K562 (cell line): ENCODE results near the gene SKAP1. TPM values are rescaled to one million over a fixed set of nuclear protein-coding genes. Genes with fewer than 3 reads are reported as not detected.
A peak's percentile ranks its signal among the peaks of the same experiment; 100 is the strongest.

Experiments
- ATAC-seq: fragments of 200-7000 bp; cut with Tn5 transposase; 3 replicates; pipeline ENCODE4 v1.9.1; 2020; ENCODE audit warnings: moderate library complexity
- BruUV-seq: library from RNA; stranded (reverse); fragments of 400-500 nt; replicated peaks from 2 replicates; lab custom pipeline; 2021; lab: Mats Ljungman, UMichigan
- CTCF ChIA-PET: fragments of 300-600 bp; formaldehyde crosslinking; extraction: SDS; loops from one replicate; lab custom pipeline; 2021; ENCODE audit warnings: low intra/inter-chr PET ratio; lab: Yijun Ruan, JAX
- POLR2A ChIA-PET: fragments of 300-600, 350-650 bp; sonication (Branson Sonifier 250); formaldehyde crosslinking; extraction: SDS; loops from one replicate; lab custom pipeline; 2021; ENCODE audit warnings: antibody characterized with exemption, inconsistent platforms; lab: Yijun Ruan, JAX
- DNase-seq, 4 experiments: peaks; one replicate each; pipeline versions ENCODE4 v3.0.0 to v3.0.0-alpha.2; 2011 to 2018; ENCODE audit warnings: low spot score in 3 of 4, mixed read lengths in 3 of 4; ENCODE audit errors: extremely low read depth in 1 of 4
- FAIRE-seq: peaks from 2 replicates; lab custom pipeline; 2011; peaks lifted over from hg19 to GRCh38; lab: Jason Lieb, UNC
- H2AFZ ChIP-seq: 2 replicates; pipeline ENCODE4 v1.6.0; 2011; ENCODE audit warnings: low read depth, low read length, control low read depth, inconsistent platforms
- H3K27ac ChIP-seq: fragments of 200-600 bp; 3 replicates; pipeline ENCODE4 v1.8.0; 2011; ENCODE audit warnings: low read depth, mild to moderate bottlenecking, control low read depth, inconsistent platforms, low read length, moderate library complexity, mixed read lengths; ENCODE audit errors: extremely low read depth
- H3K27me3 ChIP-seq, 2 experiments: fragments of 300-600 bp in 1 of 2; 2 replicates in 1 of 2; 3 replicates in 1 of 2; pipeline versions ENCODE4 v1.6.0 to v1.8.0; 2011; ENCODE audit warnings: inconsistent platforms in 2 of 2, low read length in 2 of 2, mild to moderate bottlenecking in 1 of 2, mixed read lengths in 1 of 2, moderate library complexity in 1 of 2; ENCODE audit not compliant: control insufficient read depth in 2 of 2, insufficient read depth in 2 of 2
- H3K36me3 ChIP-seq: fragments of 300-600 bp; 3 replicates; pipeline ENCODE4 v1.8.0; 2011; ENCODE audit warnings: mild to moderate bottlenecking, low read length, inconsistent platforms; ENCODE audit not compliant: control insufficient read depth, insufficient read depth
- H3K4me1 ChIP-seq, 2 experiments: fragments of 200-600 bp in 1 of 2; replicated peaks in 1 of 2; 2 replicates in 1 of 2; 3 replicates in 1 of 2; pipeline versions ENCODE4 v1.5.1 to v1.8.0; 2011; ENCODE audit warnings: inconsistent platforms in 2 of 2, low read length in 2 of 2, mild to moderate bottlenecking in 1 of 2, mixed read lengths in 1 of 2, moderate library complexity in 1 of 2; ENCODE audit not compliant: control insufficient read depth in 2 of 2, insufficient read depth in 2 of 2
- H3K4me2 ChIP-seq: 2 replicates; pipeline ENCODE4 v1.6.1; 2011; ENCODE audit warnings: low read length, control low read depth, inconsistent platforms, mixed read lengths; ENCODE audit not compliant: insufficient read depth
- H3K4me3 ChIP-seq: fragments of 200-600 bp; sonication (generic), shearing (Covaris generic); 2 replicates; pipeline ENCODE4 v1.5.1; 2016; ENCODE audit warnings: control low read depth, inconsistent platforms
- H3K79me2 ChIP-seq: fragments of 200-600 bp; 3 replicates; pipeline ENCODE4 v1.8.0; 2011; ENCODE audit warnings: low read length, inconsistent platforms; ENCODE audit not compliant: control insufficient read depth, insufficient read depth
- H3K9ac ChIP-seq, 2 experiments: 2 replicates each; pipeline versions ENCODE4 v1.6.0 to v1.6.1; 2011; ENCODE audit warnings: low read depth in 2 of 2, low read length in 2 of 2, control low read depth in 1 of 2, inconsistent platforms in 1 of 2, mild to moderate bottlenecking in 1 of 2, mixed read lengths in 1 of 2; ENCODE audit not compliant: insufficient read depth in 1 of 2
- H3K9me1 ChIP-seq: one replicate; pipeline ENCODE4 v1.6.0; 2011; ENCODE audit warnings: inconsistent platforms, mild to moderate bottlenecking, low read length, moderate library complexity; ENCODE audit not compliant: control insufficient read depth, insufficient read depth
- H3K9me3 ChIP-seq: replicated peaks from 2 replicates; pipeline ENCODE4 v1.5.1; 2011; ENCODE audit warnings: low read depth, low read length, inconsistent platforms; ENCODE audit not compliant: control insufficient read depth, insufficient read depth
- H4K20me1 ChIP-seq: replicated peaks from 2 replicates; pipeline ENCODE4 v1.6.1; 2011; ENCODE audit warnings: low read length, inconsistent platforms, mixed read lengths; ENCODE audit not compliant: control insufficient read depth, insufficient read depth
- ATF4 ChIP-seq: fragments of 450-650 bp; formaldehyde crosslinking; IDR thresholded peaks from 2 replicates; pipeline ENCODE4 v1.4.0; 2022; ENCODE audit warnings: mild to moderate bottlenecking, moderate library complexity
- GABPA ChIP-seq: fragments of 200-800 bp; sonication (Bioruptor generic); conservative IDR thresholded peaks from 2 replicates; pipeline ENCODE4 v1.6.1; 2016; ENCODE audit warnings: low read depth, missing genetic modification characterization, missing compliant biosample characterization
- GATAD2B ChIP-seq: fragments of 450-650 bp; IDR thresholded peaks from 2 replicates; pipeline ENCODE4 v1.6.1; 2017; ENCODE audit warnings: mild to moderate bottlenecking, borderline replicate concordance
- GTF2E2 ChIP-seq: fragments of 200-800 bp; sonication (Bioruptor generic); IDR thresholded peaks from 2 replicates; pipeline ENCODE4 v1.6.1; 2016; ENCODE audit warnings: missing genetic modification characterization, missing compliant biosample characterization
- GTF3C2 ChIP-seq: IDR thresholded peaks from 3 replicates; pipeline ENCODE4 v1.6.1; 2011; ENCODE audit warnings: borderline replicate concordance, mild to moderate bottlenecking, moderate library complexity; ENCODE audit not compliant: insufficient read length; ENCODE audit errors: extremely low read depth
- MYC ChIP-seq, 2 experiments: fragments of 250-450 bp in 1 of 2; sonication (Bioruptor Pico) in 1 of 2; IDR thresholded peaks; 2 replicates each; pipeline versions ENCODE4 v1.5.1 to v1.6.1; 2012 to 2021; ENCODE audit warnings: low read depth in 2 of 2, borderline replicate concordance in 1 of 2, improper control_type of control experiment in 1 of 2, low read length in 1 of 2, mild to moderate bottlenecking in 1 of 2, moderate library complexity in 1 of 2
- NR2C1 ChIP-seq, 2 experiments: fragments of 450-650 bp; IDR thresholded peaks; 2 replicates each; pipeline ENCODE4 v1.6.1; 2017; ENCODE audit warnings: mild to moderate bottlenecking in 2 of 2, antibody characterized with exemption in 1 of 2, inconsistent platforms in 1 of 2, missing compliant biosample characterization in 1 of 2, missing genetic modification characterization in 1 of 2
- NR2C2 ChIP-seq, 2 experiments: fragments of 200-800 bp in 1 of 2; sonication (Bioruptor generic) in 1 of 2; sonication (generic) in 1 of 2; formaldehyde crosslinking in 1 of 2; IDR thresholded peaks; 2 replicates each; pipeline versions ENCODE4 v1.6.1 to v1.8.0; 2016 to 2022; ENCODE audit warnings: mild to moderate bottlenecking in 1 of 2, missing compliant biosample characterization in 1 of 2, missing genetic modification characterization in 1 of 2, missing genetic modification reagents in 1 of 2
- PCBP1 ChIP-seq: fragments of 200-400 bp; formaldehyde crosslinking; IDR thresholded peaks from 2 replicates; pipeline ENCODE4 v1.6.1; 2018; ENCODE audit warnings: mild to moderate bottlenecking, low read depth, low read length; ENCODE audit not compliant: poor library complexity, severe bottlenecking
- SOX6 ChIP-seq: fragments of 450-650 bp; IDR thresholded peaks from 2 replicates; pipeline ENCODE4 v1.6.1; 2014; ENCODE audit warnings: mild to moderate bottlenecking
- SRSF9 ChIP-seq: fragments of 200-400 bp; formaldehyde crosslinking; IDR thresholded peaks from 2 replicates; pipeline ENCODE4 v1.6.1; 2017; ENCODE audit warnings: low read depth, low read length, borderline replicate concordance
- STAT5B ChIP-seq: fragments of 250-450 bp; sonication (Bioruptor Pico); IDR thresholded peaks from 2 replicates; pipeline ENCODE4 v1.8.0; 2021; ENCODE audit warnings: mild to moderate bottlenecking, inconsistent platforms
- TAF9B ChIP-seq: fragments of 450-650 bp; IDR thresholded peaks from 2 replicates; pipeline ENCODE4 v1.6.1; 2018; ENCODE audit warnings: mild to moderate bottlenecking; ENCODE audit not compliant: partially characterized antibody
- U2AF2 ChIP-seq: fragments of 200-400 bp; formaldehyde crosslinking; optimal IDR thresholded peaks from 2 replicates; pipeline ENCODE3; 2017; ENCODE audit warnings: low read depth, mild to moderate bottlenecking, low read length
- YBX1 ChIP-seq: fragments of 450-650 bp; IDR thresholded peaks from 2 replicates; pipeline ENCODE4 v1.7.1; 2016; ENCODE audit warnings: mild to moderate bottlenecking
- ZNF239 ChIP-seq: fragments of 250-450 bp; sonication (Bioruptor Pico); IDR thresholded peaks from 2 replicates; pipeline ENCODE4 v1.4.0; 2020; ENCODE audit warnings: mild to moderate bottlenecking
- ZNF707 ChIP-seq: fragments of 250-450 bp; sonication (Bioruptor Pico); conservative IDR thresholded peaks from 2 replicates; pipeline ENCODE4 v1.8.0; 2022; ENCODE audit warnings: inconsistent platforms, mild to moderate bottlenecking, moderate library complexity
- WGBS: fragments of 100-300 bp; shearing (Covaris generic); methylation state at CpG from one replicate; pipeline ENCODE4 v1.1.6; 2016; ENCODE audit warnings: low coverage, mixed read lengths; ENCODE audit not compliant: insufficient coverage; ENCODE audit errors: missing lambda C conversion rate; 5-methylcytosine and 5-hydroxymethylcytosine counted together
- in situ Hi-C: fragments of 300-500 bp; cut with MboI; formaldehyde crosslinking; loops from 4 replicates; pipeline ENCODE4 v1.15.0; 2018; ENCODE audit warnings: inconsistent platforms, mixed read lengths
- intact Hi-C: fragments of 100-400 bp; cut with micrococcal nuclease; formaldehyde crosslinking; loops from 2 replicates; pipeline ENCODE4 v1.14.2; 2022
- polyA plus RNA-seq, 8 experiments: library from polyadenylated mRNA; depleted of rRNA in 4 of 8; stranded (reverse) in 5 of 8; unstranded in 3 of 8; fragments of >200 nt; fragmentation: Nextera tagmentation in 2 of 8; fragmentation: Illumina TruSeq in 1 of 8; extraction: Ambion mirVana in 2 of 8; extraction: Trizol in 1 of 8; gene quantifications; 2 replicates each; pipeline versions ENCODE4 v1.2.1 to v1.2.3, GENCODE V29; 2011 to 2014; ENCODE audit warnings: inconsistent platforms in 1 of 8, missing spikeins in 1 of 8
- total RNA-seq, 7 experiments: library from RNA; depleted of rRNA in 6 of 7; stranded (reverse); fragments of >200 nt in 6 of 7; fragmentation: Illumina TruSeq in 2 of 7; extraction: Trizol in 2 of 7; gene quantifications; 2 replicates each; pipeline versions ENCODE4 v1.2.1 to v1.2.3, GENCODE V29; 2011 to 2021; ENCODE audit warnings: low replicate concordance in 1 of 7

SKAP1 gene
- total and polyA plus RNA-seq, 9 of the 15 experiments (the other 6 are each of a cell fraction or from before 2014, with no cell fraction given), result 0.06 to 0.80 (median 0.10) TPM; not detected in 4

- BruUV-seq, result no TSS peak
- Histone ChIP-seq H3K27ac (no peak overlapping the region), H3K9me1 (no peaks in the 10 kb centered on the region), H3K4me2 (no peak overlapping the region), H4K20me1 (no peaks in the 10 kb centered on the region), H3K27me3 (no peaks in the 10 kb centered on the region), H3K4me3 (no peak overlapping the region), H3K4me1 (peaks cover 0 to 8% of the 10 kb centered on the region in 2 experiments; a peak in 3 of 5 replicates), H3K9me3 (no peaks in the 10 kb centered on the region), H2AFZ (peak overlapping the region; percentile 34), H3K9ac (no peak overlapping the region), H3K36me3 (no peaks in the 10 kb centered on the region), H3K79me2 (no peaks in the 10 kb centered on the region)
- ChIA-PET CTCF (no interaction called here), POLR2A (no interaction called here)
- FAIRE-seq (no peak), ATAC-seq (no peak), DNase-seq (no peak)
- WGBS, result 47% methylated on average over 8 of the region's 8 CpGs
- intact Hi-C loops, result no loop called here
- in situ Hi-C loops, result no loop called here
- no peak for TF ChIP-seq ZNF707 (CRISPR knock-in tag)
- TF ChIP-seq TAF9B, result no peak
- TF ChIP-seq SOX6, result no peak
- no peak for TF ChIP-seq SRSF9
- TF ChIP-seq GATAD2B, result no peak
- no peak for TF ChIP-seq ZNF239
- no peak for TF ChIP-seq YBX1
- no peak for TF ChIP-seq ATF4 (CRISPR knock-in tag)
- no peak for TF ChIP-seq PCBP1
- TF ChIP-seq NR2C1 (IDR thresholded peaks at IDR 0.05), result peak; percentile 69
- TF ChIP-seq NR2C1 (tag; IDR thresholded peaks at IDR 0.05), result 0 out of 2 replicates have a peak, but pooled peaks have one; percentile 37
- TF ChIP-seq GTF3C2, result no peak
- TF ChIP-seq GABPA (tag), result no peak
- TF ChIP-seq MYC (IDR thresholded peaks at IDR 0.05; ENCODE audit: low read depth, low read length), result no peak
- no peak for TF ChIP-seq MYC (CRISPR knock-in tag; IDR thresholded peaks at IDR 0.05; ENCODE audit: borderline replicate concordance, low read depth)
- no peak for TF ChIP-seq U2AF2
- TF ChIP-seq NR2C2 (CRISPR knock-in tag; IDR thresholded peaks at IDR 0.05), result no peak
- TF ChIP-seq NR2C2 (tag; IDR thresholded peaks at IDR 0.05), result peak; percentile 42; the same call in 1 of the 2 replicates
- no peak for TF ChIP-seq STAT5B (CRISPR knock-in tag)
- no peak for TF ChIP-seq GTF2E2 (tag)
These were observed 116.8 kb downstream of the SKAP1 start for GRCh38 chr17:48313096-48313755.
